Measurements from ENCODE around the gene SDC4. TPM values are rescaled to one million over a fixed set of nuclear protein-coding genes. Genes with fewer than 3 reads are reported as not detected.

The SDC4 gene
- total RNA-seq, 2 donors from 2014 or later: 85.7 to 104 TPM

DNA sequence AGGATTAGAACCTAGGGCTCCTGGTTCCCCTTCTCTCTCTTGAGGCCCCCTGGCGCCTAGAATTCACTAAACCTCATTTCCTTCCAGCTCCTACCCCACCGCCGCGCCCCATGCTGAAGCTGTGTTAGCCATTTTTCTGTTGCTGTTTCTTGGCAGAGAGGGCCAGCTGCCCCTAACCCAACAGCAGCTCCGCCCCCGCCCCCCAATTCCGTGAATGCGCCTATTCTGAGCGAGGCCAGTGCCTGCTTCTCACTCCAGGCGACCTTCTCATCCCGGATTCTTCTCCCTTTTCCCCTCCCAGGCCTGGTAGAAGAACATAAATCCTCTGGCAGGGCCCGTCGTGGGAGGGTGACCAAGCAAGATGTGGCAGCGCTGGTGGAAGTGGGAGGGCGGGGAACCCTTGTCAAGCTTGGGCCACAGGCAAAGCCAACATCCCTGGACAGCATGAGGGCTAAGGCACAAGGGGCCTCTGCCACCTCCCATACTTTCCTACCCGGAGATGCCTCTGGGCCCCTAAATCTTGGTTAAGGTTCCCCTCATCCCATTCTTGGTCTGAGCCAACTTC, 41.1 kb downstream of the SDC4 start:
- intact Hi-C loops (cut with DNase I): no loop called here
- no peak for DNase-seq (ENCODE audit: low spot score)

DNA sequence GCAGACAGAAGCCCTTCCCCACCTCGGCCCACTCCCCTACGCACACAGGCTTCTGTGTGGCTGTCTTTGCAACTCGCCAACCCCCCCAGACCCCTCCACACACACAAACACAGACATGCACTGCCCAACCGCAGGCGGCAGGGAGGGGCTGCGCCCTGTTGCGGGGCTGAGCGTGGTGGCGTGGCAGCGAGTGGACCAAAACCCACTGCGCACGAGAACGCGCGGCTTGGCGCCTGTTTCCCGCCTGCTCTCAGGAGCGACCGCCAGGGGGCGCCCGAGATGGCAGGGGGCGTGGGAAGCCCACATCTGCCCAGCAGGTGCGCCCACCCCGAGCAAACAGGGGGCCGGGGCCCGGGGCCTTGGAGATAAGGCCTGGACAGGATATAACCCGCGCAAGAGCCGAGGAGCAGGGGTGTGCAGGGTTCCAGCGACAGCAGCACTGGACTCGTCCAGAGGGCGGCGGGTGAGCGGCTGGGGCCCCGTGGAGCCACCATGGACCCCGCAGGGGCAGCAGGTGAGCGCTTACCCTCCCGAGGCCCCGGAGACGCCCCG, 41.7 kb downstream of the SDC4 start, which contains the start of gene RBPJL:
TSS of gene RBPJL (plus strand) at position 410 of the 552 bp plus-strand sequence. CDS start at position 493, 83 bp downstream.
- DNase-seq (ENCODE audit: low spot score): no peak
- intact Hi-C loops (cut with DNase I): no loop called here

DNA sequence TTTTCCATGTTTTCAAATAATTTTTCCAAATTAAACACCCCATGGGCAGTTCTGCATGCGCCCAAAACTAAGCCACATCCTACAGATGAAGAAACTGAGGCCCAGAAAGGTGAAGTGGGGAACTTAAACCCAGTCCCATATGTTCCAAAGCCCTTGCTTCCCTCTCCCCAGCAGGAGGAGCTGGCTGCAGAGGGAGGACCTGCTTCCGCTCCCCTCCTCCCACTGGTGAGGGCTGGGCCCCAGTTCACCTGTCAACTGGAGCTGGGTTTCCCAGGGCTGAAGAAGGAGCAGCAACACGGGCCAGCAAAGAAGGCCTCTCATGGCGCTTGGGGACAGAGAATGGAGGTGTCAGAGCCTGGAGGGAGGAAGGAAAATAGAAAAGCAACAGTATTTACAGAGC, 43.0 kb downstream of the SDC4 start:
- no peak for DNase-seq (ENCODE audit: low spot score)

DNA sequence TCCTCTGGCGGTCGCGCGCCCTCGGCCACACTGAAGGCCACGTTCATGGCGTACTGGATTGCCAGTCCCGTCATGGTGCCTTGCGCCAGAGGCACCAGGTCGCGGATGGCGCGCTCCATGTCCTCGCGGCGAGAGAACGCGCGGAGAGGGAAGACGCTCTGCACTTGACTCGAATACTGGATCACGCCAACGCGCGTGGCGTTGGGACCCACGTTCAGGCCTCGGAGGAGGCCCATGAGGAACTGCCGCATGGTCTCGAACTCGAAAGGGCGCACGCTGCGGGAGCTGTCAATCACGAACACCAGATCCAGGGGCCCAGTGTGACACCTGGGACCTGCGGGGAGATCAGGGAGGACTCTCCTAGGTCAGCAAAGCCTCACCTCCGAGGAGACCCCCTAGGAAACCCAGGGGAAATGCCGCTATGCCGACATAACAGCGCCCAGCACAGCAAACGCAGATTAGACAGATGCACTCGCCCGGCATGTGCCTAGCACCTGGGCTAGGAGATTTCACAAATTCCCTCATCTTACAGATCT, 43.7 kb downstream of the SDC4 start:
- DNase-seq (ENCODE audit: low spot score): no peak
- intact Hi-C loops (cut with DNase I): no loop called here

More for the DNA sequence above, 43.0 kb downstream of the SDC4 start:
- intact Hi-C loops (cut with DNase I): no loop called here

DNA sequence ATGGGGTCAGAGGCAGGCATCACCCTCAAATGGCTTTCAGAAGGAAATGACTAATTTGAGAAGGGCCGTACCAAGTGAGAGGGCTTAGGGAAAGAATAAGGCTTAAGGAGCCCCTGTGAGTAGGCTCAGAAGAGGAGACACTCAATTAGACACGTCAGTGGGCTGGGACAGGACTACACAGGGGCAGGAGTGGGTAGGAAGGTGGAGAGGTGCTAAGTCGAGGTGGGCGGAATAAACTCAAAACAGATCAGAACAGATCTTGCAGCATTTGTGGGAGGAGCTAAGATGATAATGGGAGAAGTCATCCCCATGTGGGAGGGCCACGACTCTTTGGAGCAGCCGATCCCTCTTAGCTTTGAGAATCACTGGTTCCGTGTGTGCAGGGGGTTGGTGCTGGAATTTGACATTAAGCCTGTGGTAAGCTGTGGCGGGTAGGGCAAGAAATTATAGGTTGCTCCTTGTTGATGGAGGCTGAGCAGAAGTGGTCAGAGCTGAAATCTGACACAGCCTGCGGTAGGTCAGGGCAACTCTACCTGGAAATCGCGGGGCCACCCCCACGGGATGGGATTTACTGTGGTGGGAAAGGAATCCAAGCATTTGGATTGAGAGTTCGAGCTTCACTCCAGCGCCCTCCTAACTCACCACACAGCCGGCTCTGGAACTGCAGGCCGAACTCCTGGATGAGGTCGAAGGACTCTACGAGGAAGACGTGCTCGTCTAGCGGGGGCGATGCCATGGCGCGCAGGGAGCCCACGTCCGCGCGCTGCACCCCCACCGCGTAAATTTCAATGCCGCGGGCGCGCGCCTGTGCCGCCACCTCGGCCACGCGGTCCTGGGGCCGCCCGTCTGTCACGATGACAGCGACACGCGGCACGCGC, 44.4 kb downstream of the SDC4 start:
- no peak for DNase-seq (ENCODE audit: low spot score)
- intact Hi-C loops (cut with DNase I): no loop called here

DNA sequence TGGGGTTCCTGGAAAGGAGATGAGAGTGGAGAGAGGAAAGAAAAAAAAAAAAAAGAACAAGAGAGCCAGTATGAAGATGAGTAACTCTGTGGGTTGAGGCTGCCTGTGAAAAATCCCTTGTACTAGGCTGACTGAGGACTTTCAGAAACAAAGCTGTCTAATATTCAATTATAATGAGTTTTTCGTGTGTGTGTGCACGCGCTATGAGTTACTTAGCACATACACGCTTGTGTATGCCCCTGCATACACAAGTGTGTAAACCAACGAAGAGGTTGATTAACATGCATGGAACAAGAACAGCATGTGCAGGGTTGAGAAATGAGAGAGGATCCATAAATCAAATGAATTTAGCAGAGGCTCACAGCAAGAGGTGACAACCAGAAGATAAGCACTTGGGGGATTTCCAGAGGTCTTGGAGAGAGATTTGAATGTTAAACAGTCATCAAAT, 46.4 kb downstream of the SDC4 start:
- no peak for DNase-seq (ENCODE audit: low spot score)
- intact Hi-C loops (cut with DNase I): no loop called here

DNA sequence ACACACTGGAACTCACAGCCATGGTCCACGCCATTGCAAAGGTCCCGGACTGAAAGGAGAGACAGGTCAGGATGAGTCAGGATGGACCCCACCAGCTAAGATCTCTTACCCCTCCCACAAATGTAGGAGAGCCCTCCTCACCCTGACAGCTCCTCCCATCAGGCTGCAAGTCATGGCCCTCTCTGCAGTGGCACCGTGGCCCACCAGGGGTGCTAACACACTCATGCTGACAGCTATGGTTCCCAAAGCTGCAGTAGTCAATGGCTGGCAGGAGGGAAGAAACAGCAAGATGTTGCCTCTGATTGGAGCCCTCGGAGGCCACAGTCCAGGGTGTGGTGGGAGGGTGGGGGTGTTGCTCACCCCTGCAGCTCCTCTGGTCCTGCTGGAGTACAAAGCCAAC, 47.3 kb downstream of the SDC4 start:
- no peak for DNase-seq (ENCODE audit: low spot score)
- intact Hi-C loops (cut with DNase I): no loop called here

DNA sequence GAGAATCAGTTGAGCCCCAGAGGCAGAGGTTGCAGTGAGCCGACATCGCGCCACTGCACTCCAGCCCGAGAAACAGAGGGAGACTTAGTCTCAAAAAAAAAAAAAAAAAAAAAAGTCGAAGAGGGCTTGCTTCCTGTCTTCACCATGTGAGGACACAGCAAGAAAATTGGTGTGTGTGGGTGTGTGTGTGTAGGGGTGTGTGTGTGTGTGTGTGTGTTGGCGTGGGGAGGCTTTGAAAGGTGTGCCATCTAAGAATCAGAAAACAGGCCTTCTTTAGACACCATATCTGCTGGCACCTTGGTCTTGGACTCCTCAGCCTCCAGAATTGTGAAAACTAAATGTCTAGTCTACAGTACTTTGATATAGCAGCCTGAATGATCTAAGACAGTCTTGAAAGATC, 48.4 kb downstream of the SDC4 start:
- no peak for DNase-seq (ENCODE audit: low spot score)
- intact Hi-C loops (cut with DNase I): no loop called here

DNA sequence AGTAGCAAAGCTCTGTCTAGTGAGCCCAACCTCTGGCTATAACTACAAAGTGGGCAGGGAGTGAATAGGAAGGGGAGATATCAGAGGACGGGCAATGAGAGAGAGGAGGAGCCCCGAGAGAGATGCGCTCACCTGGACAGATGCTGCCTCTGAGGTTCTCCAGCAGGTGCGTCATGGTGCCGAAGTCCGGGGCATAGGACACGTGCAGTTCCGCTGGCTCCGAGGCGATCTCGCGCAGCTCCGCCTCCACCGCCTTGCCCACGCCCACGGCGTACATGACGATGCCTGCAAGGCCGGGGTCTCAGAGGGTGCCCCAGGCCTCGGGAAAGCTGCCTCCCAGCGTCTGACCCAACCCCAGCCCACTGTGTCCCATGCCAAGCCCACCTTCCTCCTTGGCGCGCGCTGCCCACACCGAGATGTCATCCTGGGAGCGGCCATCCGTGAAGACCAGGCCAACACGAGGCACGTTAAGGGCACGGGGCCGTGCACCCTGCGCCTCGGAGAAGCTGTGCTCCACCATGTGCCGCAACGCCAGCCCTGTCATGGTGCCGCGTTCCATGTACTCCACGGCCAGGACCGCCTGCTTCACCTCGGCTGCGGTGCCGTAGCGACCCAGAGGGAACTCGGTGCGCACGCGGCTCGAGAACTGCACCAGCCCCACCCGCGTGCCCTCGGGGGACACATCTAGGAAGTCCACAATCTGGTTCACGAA, 50.3 kb downstream of the SDC4 start:
- intact Hi-C loops (cut with DNase I): no loop called here
- DNase-seq (ENCODE audit: low spot score): no peak

DNA sequence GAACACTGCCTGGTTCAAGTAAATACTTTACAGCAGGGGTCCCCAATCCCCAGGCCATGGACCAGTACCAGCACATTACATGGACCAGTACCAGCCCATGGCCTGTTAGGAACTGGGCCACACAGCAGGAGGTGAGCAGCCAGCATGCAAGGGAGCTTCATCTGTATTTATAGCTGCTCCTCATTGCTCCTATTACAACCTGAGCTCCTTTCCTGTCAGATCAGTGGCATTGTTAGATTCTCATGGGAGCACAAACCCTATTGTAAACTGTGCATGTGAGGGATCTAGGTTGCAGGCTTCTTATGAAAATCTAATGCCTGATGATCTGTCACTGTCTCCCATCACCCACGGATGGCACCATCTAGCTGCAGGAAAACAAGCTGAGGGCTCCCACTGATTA, 53.6 kb downstream of the SDC4 start:
- DNase-seq (ENCODE audit: low spot score): no peak
- intact Hi-C loops (cut with DNase I): no loop called here

DNA sequence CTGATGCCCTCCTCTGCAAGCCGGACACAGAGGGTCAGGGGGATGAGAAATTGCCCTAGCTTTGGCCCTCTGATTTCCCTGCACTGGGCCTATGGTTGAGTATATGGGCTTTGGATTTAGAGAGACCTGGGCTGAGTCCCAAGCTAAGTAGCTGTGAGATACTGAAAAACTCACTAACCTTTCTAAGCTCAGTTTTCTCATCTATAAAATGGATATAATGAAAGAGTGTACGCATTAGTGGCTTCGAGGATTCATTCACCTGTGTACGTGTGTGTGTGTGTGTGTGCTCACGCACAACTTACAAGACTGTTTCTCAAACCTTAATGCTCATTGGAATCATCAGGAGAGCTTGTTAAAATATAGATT, 54.2 kb downstream of the SDC4 start:
- no peak for DNase-seq (ENCODE audit: low spot score)
- intact Hi-C loops (cut with DNase I): no loop called here

DNA sequence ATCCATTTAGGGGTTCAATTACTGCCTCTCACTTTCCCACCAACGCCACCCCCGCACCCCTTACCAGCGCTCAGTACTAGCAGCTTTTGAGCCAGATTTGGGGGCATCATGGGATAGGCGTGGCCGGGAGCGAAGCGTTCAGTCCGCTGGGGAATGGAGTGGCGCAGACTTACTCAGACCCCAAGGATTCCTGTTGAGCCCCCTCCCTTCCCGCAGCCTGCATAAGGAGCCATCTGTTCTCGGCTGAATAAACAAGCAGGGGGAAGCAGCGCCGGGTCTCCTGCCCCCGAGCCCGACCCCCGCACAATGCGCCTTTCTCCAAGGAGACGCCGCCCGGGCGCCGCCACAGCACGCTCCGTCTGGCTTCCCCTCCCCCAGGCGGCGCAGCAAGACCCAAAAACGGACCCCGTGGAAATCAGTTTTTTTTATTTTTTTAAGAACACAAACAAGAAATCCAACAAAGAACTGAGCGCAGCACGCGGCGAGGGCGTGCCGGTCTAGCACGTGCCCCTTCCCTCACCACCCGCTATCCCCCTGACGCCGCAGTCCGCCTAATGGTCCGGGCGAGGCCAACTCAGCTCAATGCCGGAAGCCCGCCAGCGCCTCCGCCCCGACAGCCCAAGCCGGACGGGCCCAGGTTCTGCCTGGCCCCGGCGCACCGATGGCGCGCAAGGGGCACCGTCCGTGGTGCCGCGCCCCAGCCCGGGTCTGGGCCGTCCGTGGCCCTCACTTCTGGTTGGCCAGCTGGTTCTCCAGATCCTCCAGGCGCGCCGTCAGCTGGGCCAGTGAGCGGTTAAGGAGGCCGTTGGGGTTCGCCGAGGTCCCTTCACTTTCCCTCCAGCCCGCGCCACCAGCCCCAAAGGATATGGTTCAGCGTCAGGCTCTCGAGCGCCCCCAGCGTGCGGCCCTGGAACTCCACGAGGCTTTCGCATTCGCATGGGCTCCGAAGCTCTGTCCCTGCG, 54.9 kb downstream of the SDC4 start:
- intact Hi-C loops (cut with DNase I): no loop called here
- peak; percentile 96 for DNase-seq (ENCODE audit: low spot score)

DNA sequence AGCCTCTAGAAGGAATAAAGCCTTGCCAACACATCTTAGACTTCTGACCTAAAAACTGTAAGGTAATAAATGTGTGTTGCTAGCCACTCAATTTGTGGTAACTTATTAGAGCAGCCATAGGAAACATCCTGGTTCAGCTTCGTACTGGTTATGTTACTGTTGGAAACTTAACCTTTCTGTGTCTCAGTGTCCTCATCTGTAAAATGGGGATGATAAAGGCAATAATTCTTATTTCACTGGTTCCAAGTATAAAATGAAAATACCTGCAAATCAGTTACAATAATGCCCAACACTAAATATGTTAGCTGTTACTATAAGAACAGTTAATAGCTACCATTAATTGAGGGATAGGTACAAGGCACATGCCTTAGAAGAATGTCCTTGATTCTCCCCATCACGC, 55.9 kb downstream of the SDC4 start:
- intact Hi-C loops (cut with DNase I): no loop called here
- DNase-seq (ENCODE audit: low spot score): no peak

DNA sequence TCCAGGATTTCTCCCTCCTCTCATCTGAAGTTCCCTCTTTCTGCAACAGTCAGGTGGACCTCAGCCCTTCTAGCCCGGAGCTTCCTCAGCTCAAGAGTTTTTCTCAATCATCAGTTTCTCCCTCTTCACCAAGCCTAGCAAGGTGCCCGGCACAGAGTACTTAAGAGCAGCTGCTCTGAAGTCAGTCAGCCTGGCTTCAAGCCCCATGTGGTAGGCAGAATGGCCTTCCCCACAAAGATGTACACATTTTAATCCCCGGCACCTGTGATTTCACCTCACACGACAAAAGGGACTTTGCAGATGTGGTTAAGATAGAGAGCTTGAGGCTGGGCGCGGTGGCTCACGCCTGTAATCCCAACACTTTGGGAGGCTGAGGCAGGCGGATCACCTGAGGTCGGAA, 56.7 kb downstream of the SDC4 start:
- no peak for DNase-seq (ENCODE audit: low spot score)
- intact Hi-C loops (cut with DNase I): no loop called here

DNA sequence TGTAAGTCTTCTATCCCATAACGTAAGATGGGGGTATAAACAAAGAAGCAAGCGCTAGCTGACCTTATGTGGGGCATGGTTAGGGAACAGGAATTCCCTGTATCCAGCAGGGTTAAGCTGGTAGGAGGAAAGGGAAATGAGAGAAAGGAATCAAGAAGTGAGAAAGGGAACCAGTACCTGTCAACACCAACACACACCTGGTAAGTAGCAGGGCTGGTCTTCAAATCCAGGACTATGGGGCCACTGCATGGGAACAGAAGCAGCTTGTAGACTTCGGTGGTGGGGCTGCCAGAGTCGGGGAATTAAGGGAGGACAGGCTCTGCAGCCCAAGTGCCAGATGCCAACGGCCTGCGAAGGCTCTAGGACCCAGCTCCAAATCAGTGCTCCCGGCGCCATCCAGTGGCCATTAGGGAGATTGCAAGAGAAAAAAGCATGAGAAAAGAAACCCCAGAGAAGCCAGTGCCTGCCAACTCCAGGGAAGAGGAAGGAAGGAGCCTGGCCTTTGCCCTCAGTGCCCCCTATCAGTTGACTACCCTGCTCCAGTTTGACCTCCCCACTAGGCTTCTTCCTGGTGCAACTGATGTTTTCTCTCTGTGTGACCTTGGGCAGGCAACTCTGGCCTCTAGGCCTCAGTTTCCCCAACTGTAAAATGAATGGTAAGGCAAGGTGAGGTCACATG, 57.4 kb downstream of the SDC4 start:
- DNase-seq (ENCODE audit: low spot score): peak; percentile 92
- intact Hi-C loops (cut with DNase I): no loop called here

DNA sequence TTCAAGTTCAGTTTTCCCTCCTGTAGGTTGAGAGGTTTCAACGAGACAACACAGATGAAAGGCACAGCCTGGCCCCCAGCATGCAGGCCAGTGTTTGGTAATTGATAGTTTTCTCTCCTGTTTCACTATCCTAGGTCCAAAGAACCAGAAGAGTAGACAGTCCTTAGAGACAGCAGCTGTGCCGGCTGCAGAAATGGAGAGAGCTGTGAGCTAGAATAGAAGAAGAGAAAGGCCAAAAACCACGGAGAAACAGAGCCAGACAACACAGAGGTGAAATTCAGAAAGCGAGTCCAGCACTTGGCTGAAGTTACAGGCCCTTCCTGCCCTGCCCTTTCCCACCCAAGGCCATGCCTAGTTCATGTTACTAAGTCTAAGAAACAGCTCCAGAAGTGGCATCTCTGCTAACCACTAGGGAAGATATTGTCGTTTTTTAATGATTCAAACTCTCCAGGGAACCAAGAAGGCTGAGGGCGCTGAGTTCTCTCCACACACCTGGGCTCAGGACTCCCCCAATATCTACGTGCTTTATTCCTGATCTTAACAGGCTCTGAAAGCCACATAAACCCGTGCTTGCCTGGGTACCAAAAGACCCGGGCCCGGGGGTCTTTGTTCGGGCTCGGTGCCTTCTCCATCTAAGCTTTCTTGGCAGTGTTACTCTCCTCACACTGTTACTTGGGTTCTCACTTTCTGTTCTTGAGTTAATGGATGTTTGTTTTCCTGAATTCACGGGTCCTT, 58.1 kb downstream of the SDC4 start:
- no peak for DNase-seq (ENCODE audit: low spot score)
- intact Hi-C loops (cut with DNase I): no loop called here

DNA sequence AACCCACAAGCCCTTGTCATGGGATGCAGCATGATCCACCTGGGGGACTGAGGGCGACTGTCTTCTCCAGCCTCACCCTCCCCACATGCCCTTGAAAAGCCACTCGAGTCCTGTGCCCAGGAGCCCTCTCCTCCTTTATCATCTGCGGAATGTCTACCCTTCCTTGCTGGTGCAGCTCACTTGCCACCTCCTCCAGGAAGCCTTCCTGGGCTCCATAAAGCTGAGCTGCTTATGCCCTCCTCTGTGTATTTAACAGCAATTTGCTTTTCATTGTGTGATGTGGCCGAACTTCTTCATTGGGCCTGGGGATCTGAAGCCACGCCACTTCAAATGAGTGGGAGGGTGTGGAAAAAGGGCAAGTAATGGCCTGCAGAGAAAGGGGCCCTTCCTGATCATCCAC, 59.4 kb downstream of the SDC4 start:
- intact Hi-C loops (cut with DNase I): no loop called here
- no peak for DNase-seq (ENCODE audit: low spot score)

DNA sequence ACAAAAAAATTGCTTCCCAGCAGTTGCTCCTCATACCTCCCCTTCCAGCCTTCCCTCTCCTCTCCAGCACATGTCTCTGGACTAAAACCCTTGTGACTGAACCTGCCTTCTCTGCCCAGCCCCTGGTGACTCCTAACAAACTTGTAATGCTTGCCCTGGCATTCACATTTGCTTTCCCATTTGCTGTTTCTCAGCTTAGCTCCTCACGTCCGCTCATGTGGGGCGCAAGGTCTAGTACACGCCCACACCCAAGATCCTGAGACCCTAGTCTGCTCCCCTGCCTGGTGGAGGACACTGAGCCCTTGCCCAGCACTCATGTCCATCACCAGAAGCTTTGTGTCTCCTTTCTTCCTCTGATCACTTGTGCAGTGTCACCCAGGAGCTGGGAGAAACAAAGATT, 59.8 kb downstream of the SDC4 start:
- intact Hi-C loops (cut with DNase I): no loop called here
- no peak for DNase-seq (ENCODE audit: low spot score)
